ENCODE measurements around the gene LIPJ.
A peak's percentile ranks its signal among the peaks of the same experiment; 100 is the strongest.

LIPJ gene

GRCh38 chr10:88608052-88608732, 21.6 kb downstream of the LIPJ start:
- H3K27me3 ChIP-seq (ENCODE audit: insufficient read depth, low read depth, severe bottlenecking) = no peaks in the 10 kb centered on the region
- no peak for DNase-seq
- no peaks in the 10 kb centered on the region for H3K36me3 ChIP-seq
- TF ChIP-seq CTCF (IDR thresholded peaks at IDR 0.05; ENCODE audit: low read depth, low read length) = no peak
- H3K4me3 ChIP-seq (ENCODE audit: low read depth, low read length) = no peak overlapping the region
- no peak overlapping the region for H3K27ac ChIP-seq
- no peaks in the 10 kb centered on the region for H3K9me3 ChIP-seq (ENCODE audit: severe bottlenecking)

- TF ChIP-seq CTCF (IDR thresholded peaks at IDR 0.05; ENCODE audit: low read depth, low read length) = no peak
Observed at GRCh38 chr10:88608780-88609179, 22.2 kb downstream of the LIPJ start.

GRCh38 chr10:88616250-88616977, 29.9 kb downstream of the LIPJ start:
- Histone ChIP-seq H3K27ac (no peak overlapping the region), H3K36me3 (no peaks in the 10 kb centered on the region), H3K4me3 (ENCODE audit: low read depth, low read length) (no peak overlapping the region), H3K9me3 (ENCODE audit: severe bottlenecking) (no peaks in the 10 kb centered on the region), H3K27me3 (ENCODE audit: insufficient read depth, low read depth, severe bottlenecking) (no peaks in the 10 kb centered on the region)
- no peak for TF ChIP-seq CTCF (IDR thresholded peaks at IDR 0.05; ENCODE audit: low read depth, low read length)
- peak; percentile 5 for DNase-seq

More at GRCh38 chr10:88608780-88609179, 22.2 kb downstream of the LIPJ start:
- H3K9me3 ChIP-seq (ENCODE audit: severe bottlenecking) = no peaks in the 10 kb centered on the region
- H3K36me3 ChIP-seq = no peaks in the 10 kb centered on the region
- no peak overlapping the region for H3K27ac ChIP-seq
- no peak for DNase-seq
- H3K27me3 ChIP-seq (ENCODE audit: insufficient read depth, low read depth, severe bottlenecking) = no peaks in the 10 kb centered on the region
- H3K4me3 ChIP-seq (ENCODE audit: low read depth, low read length) = no peak overlapping the region

GRCh38 chr10:88617772-88618300, 31.3 kb downstream of the LIPJ start:
- H3K27me3 ChIP-seq (ENCODE audit: insufficient read depth, low read depth, severe bottlenecking) = no peaks in the 10 kb centered on the region
- H3K36me3 ChIP-seq = no peaks in the 10 kb centered on the region
- H3K9me3 ChIP-seq (ENCODE audit: severe bottlenecking) = no peaks in the 10 kb centered on the region
- H3K4me3 ChIP-seq (ENCODE audit: low read depth, low read length) = no peak overlapping the region
- DNase-seq = no peak
- H3K27ac ChIP-seq = no peak overlapping the region
- TF ChIP-seq CTCF (IDR thresholded peaks at IDR 0.05; ENCODE audit: low read depth, low read length) = no peak

GRCh38 chr10:88618496-88618895, 31.9 kb downstream of the LIPJ start:
- Histone ChIP-seq H3K27me3 (ENCODE audit: insufficient read depth, low read depth, severe bottlenecking) (no peaks in the 10 kb centered on the region), H3K9me3 (ENCODE audit: severe bottlenecking) (no peaks in the 10 kb centered on the region), H3K27ac (no peak overlapping the region), H3K4me3 (ENCODE audit: low read depth, low read length) (no peak overlapping the region), H3K36me3 (no peaks in the 10 kb centered on the region)
- no peak for DNase-seq
- no peak for TF ChIP-seq CTCF (IDR thresholded peaks at IDR 0.05; ENCODE audit: low read depth, low read length)

Measured in WERI-Rb-1 (cell line).